Activated CD4-positive, alpha-beta T cell treated with anti-CD3 and anti-CD28 coated beads, Interleukin-2, amount 50 U/mL, for 1 hour (primary cell): ENCODE results near the gene IQCN.
A peak's percentile ranks its signal among the peaks of the same experiment; 100 is the strongest.

Experiments used
- DNase-seq: peaks from one replicate; pipeline ENCODE4 v3.0.0-alpha.2; 2020

IQCN gene

GRCh38 chr19:18286973-18287635 lies 12.9 kb upstream of the IQCN start:
- no peak for DNase-seq

GRCh38 chr19:18284712-18285360 lies 10.6 kb upstream of the IQCN start:
- no peak for DNase-seq

DNA sequence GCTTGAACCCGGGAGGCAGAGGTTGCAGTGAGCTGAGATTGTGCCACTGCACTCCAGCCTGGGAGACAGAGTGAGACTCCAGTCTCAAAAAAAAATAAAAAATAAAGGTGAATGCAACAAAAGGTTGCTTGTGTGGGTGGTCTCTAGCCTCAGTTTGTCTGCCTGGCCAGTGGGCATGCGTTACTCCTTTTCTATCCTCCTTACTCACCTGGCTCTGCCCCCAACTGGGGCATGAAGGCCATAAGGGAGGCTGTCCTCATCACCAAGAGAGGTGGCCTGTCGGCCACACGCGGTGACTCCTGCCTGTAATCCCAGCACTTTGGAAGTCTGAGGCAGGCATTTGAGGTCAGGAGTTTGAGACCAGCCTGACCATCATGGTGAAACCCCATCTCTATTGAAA lies 9.1 kb upstream of the IQCN start:
- no peak for DNase-seq

GRCh38 chr19:18282788-18283141 lies 8.5 kb upstream of the IQCN start:
- no peak for DNase-seq

DNA sequence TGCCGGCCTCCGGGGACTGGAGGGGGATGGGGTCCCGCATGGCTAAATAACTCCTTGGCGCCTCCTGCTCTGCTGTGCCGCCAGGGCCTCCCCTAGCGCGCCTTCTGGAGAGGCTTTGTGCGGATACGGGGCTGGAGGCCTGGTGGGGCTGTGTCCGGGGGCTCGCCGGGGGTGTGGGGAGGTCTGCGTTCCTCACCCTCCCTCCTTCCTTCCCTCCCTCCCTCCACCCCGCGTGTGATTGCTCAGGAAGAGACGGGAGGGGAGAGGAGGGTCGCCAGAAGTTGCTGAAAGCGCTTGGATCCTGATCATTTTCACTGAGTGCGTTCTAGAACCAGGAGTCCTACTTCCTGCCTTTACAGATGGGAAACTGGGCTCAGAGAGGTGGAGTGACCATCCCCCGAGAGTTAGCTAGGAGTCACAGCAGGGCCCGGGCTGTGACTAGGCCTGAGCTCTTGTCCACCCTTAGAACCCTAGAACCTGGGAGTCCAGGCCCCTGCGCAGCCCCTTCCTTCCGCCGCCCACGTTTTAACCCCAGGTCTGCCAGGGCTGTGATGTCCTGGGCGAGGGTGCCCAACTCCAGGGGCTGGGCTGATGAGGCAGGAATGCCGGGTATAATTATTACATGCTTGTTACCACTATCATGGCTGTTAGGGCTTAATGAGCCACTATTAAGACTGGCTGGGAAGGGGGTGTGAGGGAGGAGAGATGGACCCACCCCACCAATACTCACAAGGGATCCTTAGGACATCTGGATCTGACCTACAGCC lies 8.0 kb upstream of the IQCN start:
- no peak for DNase-seq

GRCh38 chr19:18281082-18282020 lies 7.1 kb upstream of the IQCN start, which contains the start of gene JUND:
TSS of gene JUND (minus strand) at chr19:18281622. CDS start at chr19:18281484, 138 bp downstream.
- peak; percentile 97 for DNase-seq

GRCh38 chr19:18280247-18281081 lies 6.2 kb upstream of the IQCN start:
- peak; percentile 66 for DNase-seq

- DNase-seq = peak; percentile 86
These were observed 5.4 kb upstream of the IQCN start for GRCh38 chr19:18279516-18280246.

- DNase-seq = no peak
These were observed 4.9 kb upstream of the IQCN start for GRCh38 chr19:18279266-18279515.

DNA sequence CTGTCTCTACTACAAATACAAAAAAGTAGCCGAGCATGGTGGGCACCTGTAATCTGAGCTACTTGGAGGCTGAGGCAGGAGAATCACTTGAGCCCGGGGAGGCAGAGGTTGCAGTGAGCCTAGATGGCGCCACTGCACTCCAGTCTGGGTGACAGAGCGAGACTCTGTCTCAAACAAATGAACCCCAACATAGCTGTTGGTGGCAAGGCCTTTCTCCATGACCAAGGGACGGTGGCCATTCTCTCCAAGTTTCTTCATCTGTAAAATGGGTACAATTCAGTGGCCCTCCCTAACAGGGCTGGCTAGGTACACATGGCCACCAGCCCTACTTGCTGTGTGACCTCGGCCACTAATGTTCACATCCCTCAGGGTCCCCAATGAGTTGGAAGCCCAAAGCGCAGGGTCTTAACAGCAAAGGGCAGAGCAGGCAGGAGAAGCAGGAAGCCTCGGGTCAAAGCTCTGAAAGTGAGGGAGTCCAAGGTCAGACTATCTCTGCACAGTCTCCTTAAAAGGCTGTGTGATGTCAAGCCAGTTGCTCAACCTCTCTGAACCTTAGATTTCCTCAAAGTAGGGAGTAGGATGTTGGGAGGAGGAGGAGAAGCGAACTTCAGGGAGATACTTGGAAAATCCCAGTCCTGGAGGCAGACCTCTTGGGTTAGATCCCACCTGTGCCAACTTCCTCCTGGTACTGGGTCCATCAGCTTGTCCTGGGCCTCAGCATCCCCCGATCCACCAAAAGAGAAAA lies 4.4 kb upstream of the IQCN start:
- DNase-seq = peak; percentile 65

GRCh38 chr19:18274781-18275356 lies 617 bp upstream of the IQCN start:
- DNase-seq = no peak

DNA sequence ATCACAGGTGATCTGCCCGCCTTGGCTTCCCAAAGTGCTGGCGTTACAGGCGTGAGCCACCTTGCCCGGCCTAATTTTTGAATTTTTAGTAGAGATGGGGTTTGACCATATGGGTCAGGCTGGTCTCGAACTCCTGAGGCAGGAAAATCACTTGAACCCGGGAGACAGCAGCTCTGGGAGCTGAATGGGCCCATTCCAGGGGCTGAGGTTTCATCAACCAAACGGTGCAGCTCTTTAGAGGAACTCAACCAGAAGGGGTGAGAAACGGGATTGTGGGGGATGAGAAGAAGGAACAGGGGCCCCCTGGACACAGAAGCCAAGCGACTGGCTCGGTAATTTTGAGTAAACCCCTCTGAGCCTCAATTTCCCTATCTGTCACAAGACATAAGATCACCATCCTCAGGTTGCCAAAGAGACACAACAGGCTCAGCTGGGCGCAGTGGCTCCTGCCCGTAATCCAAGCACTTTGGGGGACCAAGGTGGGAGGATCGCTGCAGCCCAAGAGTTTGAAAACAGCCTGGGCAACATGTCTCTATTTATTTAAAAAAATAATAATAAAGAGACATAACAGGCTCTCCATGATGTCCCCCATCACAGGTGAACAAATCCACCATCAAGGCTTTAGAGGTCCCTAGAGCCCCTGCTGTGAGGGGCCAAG lies 562 bp downstream of the IQCN start:
- no peak for DNase-seq

GRCh38 chr19:18271433-18271841 lies 2.8 kb downstream of the IQCN start:
- no peak for DNase-seq

DNA sequence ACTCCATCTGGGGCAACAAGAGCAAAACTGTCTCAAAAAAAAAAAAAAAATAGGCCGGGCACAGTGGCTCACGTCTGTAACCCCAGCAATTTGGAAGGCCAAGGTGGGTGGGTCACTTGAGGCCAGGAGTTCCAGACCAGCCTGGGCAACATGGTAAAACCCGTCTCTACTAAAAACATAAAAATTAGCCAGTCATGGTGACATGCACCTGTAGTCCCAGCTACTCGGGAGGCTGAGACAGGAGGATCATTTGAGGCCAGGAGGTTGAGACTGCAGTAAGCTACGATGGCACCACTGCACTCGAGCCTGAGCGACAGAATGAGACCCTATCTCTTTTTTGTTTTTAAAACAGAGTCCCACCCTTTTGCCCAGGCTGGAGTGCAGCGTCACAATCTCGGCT lies 3.9 kb downstream of the IQCN start:
- no peak for DNase-seq

DNA sequence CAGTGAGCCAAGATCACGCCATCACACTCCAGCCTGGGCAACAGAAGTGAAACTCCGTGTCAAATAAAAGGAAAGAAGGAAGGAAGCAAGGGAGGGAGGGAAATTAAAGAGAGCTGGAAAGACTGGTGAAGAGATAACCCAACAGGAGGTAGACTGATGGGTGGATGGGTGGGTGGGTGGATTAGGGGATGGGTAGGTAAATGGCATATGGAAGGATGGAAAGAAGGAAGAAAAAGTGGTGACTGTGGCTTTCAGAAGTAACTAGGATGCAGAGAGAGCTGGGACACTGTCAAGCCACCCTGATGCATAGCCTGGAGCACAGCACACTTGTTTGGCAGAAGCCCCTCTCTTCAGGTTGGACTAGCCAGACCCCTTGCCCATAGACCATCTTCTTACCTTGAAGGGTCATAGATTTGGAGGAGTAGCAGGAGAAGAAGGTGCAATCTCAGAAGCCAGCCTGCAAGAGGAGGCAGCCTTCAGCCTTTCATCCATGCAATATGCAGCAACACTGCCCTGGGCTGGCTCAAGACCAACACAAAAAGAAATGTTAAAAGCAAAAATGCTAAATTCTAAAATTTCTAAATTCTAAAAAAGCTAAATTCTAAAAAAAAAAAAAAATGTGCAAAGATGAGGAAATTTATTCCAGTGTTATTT lies 5.1 kb downstream of the IQCN start:
- no peak for DNase-seq

- DNase-seq = no peak
These were observed 7.2 kb downstream of the IQCN start for GRCh38 chr19:18266771-18267686.

- DNase-seq = no peak
These were observed 8.7 kb downstream of the IQCN start for GRCh38 chr19:18265582-18265981.

DNA sequence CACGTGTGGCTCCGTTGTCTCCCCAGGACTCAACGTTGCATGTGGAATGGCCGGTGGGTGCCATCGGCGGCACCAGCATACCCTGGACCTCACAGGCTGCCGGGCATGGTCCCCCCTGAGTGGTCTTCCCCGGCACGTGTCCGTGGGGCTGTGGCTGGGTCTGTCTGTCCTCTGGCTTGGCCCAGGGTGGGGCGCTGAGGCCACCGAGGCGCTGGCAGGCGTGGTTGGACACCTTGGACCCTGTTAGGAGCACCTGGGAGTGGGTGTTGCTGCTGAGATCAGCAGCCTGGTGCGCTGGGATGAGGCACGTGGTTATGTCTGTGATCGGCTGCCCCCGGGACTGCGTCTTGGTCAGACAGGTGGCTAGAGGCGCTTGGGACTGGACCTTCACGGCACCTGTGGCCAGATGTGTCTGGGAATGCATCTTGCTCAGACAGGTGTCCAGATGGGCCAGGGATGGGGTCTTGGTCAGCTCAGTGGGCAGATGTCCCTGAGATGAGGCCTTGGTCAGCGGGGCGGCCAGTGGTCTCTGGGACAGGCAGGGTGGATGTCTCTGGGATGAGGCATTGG lies 9.2 kb downstream of the IQCN start:
- no peak for DNase-seq
